ENCODE measurements around the gene OR6V1. TPM values are rescaled to one million over a fixed set of nuclear protein-coding genes. Genes with fewer than 3 reads are reported as not detected.
A peak's percentile ranks its signal among the peaks of the same experiment; 100 is the strongest.

OR6V1 gene, protein sequence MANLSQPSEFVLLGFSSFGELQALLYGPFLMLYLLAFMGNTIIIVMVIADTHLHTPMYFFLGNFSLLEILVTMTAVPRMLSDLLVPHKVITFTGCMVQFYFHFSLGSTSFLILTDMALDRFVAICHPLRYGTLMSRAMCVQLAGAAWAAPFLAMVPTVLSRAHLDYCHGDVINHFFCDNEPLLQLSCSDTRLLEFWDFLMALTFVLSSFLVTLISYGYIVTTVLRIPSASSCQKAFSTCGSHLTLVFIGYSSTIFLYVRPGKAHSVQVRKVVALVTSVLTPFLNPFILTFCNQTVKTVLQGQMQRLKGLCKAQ
- not detected for total RNA-seq
- not detected for polyA plus RNA-seq
- long read RNA-seq, donor 1: 0 reads
- long read RNA-seq, donor 2: 0 reads
- long read RNA-seq, donor 3: 0 reads
- long read RNA-seq, donor 4: 0 reads
- long read RNA-seq, donor 5: 0 reads
- long read RNA-seq, donor 6: 0 reads
- long read RNA-seq, donor 7: 0 reads
- long read RNA-seq, donor 8: 0 reads
- long read RNA-seq, donor 9, partial matches to known transcripts: 0 of 1 reads
- long read RNA-seq, donor 9, other reads (novel, unspliced or antisense): 0 of 1 reads
- long read RNA-seq, donor 10: 0 reads

GRCh38 chr7:143052041-143052440, at the start of gene OR6V1:
Gene OR6V1, plus strand, starts transcription at chr7:143052341. Its CDS starts 0 bp downstream, at chr7:143052341.
- no peaks in the 10 kb centered on the region for H3K27me3 ChIP-seq
- no peak within 1 kb of the TSS for H3K4me3 ChIP-seq
- TF ChIP-seq CTCF (IDR thresholded peaks at IDR 0.05) (no peak), POLR2A (IDR thresholded peaks at IDR 0.05) (no peak), POLR2AphosphoS5 (IDR thresholded peaks at IDR 0.05) (no peak), EP300 (IDR thresholded peaks at IDR 0.05) (no peak)
- intact Hi-C loops (cut with DNase I; ENCODE audit: low total_unique reads): no loop called here
- H3K9me3 ChIP-seq: no peaks in the 10 kb centered on the region
- WGBS, 5 donors: 80 to 83% (median 81%) methylated on average over 4 of the region's 4 CpGs
- DNase-seq: no peak
- no peaks in the 10 kb centered on the region for H3K36me3 ChIP-seq
- H3K4me1 ChIP-seq: no peaks in the 10 kb centered on the region
- no peak within 1 kb of the TSS for H3K27ac ChIP-seq

DNA sequence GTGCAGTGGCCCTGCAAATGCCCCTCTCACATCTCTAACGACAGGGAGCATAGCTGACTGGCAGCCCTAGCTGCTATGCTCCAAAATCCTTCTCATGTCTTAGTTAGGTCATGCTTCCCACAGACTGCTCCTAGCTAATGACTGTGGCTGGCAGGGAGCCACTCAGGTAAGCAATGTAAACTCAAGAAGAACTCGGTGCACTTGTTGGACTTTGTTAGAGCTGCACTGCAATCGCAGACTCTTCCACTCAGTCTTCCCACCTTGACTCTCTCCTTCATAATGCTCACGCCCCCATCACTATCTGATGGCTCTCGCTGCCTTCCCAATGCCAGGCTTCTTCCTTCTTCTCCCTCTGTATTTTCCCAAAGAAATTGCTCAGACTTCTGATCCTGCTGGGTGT, 49.2 kb upstream of the OR6V1 start:
- Histone ChIP-seq H3K27ac (no peak overlapping the region), H3K36me3 (no peaks in the 10 kb centered on the region), H3K9me3 (no peaks in the 10 kb centered on the region), H3K4me3 (peak overlapping the region in 3 of 4 donors; percentile 26 to 40 (median 29)), H3K27me3 (peaks cover 0 to 12% (median 0%) of the 10 kb centered on the region in 3 donors), H3K4me1 (peaks cover 0 to 12% (median 8%) of the 10 kb centered on the region in 4 donors)
- 35 to 60% (median 50%) methylated on average over 5 of the region's 5 CpGs for WGBS, 5 donors
- TF ChIP-seq EP300 (IDR thresholded peaks at IDR 0.05) (no peak), POLR2AphosphoS5 (IDR thresholded peaks at IDR 0.05) (no peak)
- intact Hi-C loops (cut with DNase I; ENCODE audit: low total_unique reads): no loop called here
- peak; percentile 55 to 81 for DNase-seq

GRCh38 chr7:143003393-143004051, 48.6 kb upstream of the OR6V1 start:
- H3K4me1 ChIP-seq: peaks cover 0 to 12% (median 10%) of the 10 kb centered on the region in 4 donors
- DNase-seq: peak in 1 of 2 donors; percentile 75
- intact Hi-C loops (cut with DNase I; ENCODE audit: low total_unique reads): no loop called here
- H3K36me3 ChIP-seq: no peaks in the 10 kb centered on the region
- 24 to 37% (median 31%) methylated on average over 6 of the region's 6 CpGs for WGBS, 5 donors
- peak overlapping the region in 3 of 4 donors; percentile 26 to 40 (median 29) for H3K4me3 ChIP-seq
- peaks cover 0 to 12% (median 0%) of the 10 kb centered on the region in 3 donors for H3K27me3 ChIP-seq
- TF ChIP-seq EP300 (IDR thresholded peaks at IDR 0.05) (no peak), CTCF (IDR thresholded peaks at IDR 0.05) (peak in 5 of 7 experiments; percentile 39 to 75 (median 72))
- no peaks in the 10 kb centered on the region for H3K9me3 ChIP-seq
- no peak overlapping the region for H3K27ac ChIP-seq

DNA sequence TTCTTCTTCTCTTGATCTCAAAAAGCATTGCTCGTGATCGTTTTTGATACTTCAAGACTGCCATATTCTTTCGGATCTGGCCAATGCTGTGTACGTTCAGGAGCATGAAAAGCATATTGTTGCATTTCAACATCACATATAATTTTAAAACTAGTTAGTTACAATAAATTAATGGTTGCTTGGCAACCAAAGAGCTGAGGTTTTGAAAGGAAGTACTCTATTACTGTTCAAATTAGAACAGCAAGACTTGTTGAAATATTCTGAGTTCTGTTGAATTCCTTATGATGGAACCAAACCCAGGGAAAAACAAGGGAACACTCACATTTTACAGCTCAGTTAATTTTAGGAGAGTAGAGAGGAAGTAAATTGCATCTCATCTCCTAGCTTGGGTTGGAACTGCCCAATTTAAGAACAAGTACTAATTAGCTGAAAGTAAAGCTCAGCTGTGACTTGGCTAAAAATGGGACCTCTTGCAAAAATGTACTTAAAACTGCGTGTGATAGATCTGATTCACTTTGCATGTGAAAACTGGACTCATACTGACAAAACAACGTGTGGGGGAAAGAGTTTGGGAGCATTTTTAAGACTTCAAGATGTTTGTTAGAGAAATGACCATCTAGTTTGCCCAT, 46.4 kb upstream of the OR6V1 start:
- no peak for DNase-seq
- H3K36me3 ChIP-seq: no peaks in the 10 kb centered on the region
- H3K9me3 ChIP-seq: no peaks in the 10 kb centered on the region
- H3K4me1 ChIP-seq: peaks cover 0 to 12% (median 10%) of the 10 kb centered on the region in 4 donors
- WGBS, 5 donors: 70 to 76% (median 75%) methylated on average over 6 of the region's 6 CpGs
- TF ChIP-seq CTCF (IDR thresholded peaks at IDR 0.05): no peak
- TF ChIP-seq POLR2AphosphoS5 (IDR thresholded peaks at IDR 0.05): no peak
- TF ChIP-seq EP300 (IDR thresholded peaks at IDR 0.05): no peak
- TF ChIP-seq POLR2A (IDR thresholded peaks at IDR 0.05): no peak
- H3K4me3 ChIP-seq: no peak overlapping the region
- no peak overlapping the region for H3K27ac ChIP-seq
- H3K27me3 ChIP-seq: peaks cover 0 to 12% (median 0%) of the 10 kb centered on the region in 3 donors
- intact Hi-C loops (cut with DNase I; ENCODE audit: low total_unique reads): loop anchor here (5.0 kb wide), 2 partner anchors 123 to 212 kb away; no protein-coding TSS in a partner anchor

All from stomach (tissue), 19 donors.